ENCODE results near the gene ATP2B2. TPM values are rescaled to one million over a fixed set of nuclear protein-coding genes. Genes with fewer than 3 reads are reported as not detected.

ATP2B2 gene
- polyA plus RNA-seq, 3 donors: not detected

GRCh38 chr3:10331320-10331719 is 174.1 kb downstream of the ATP2B2 start:
- no peaks in the 10 kb centered on the region for H3K36me3 ChIP-seq (replicated peaks in 1 of 2; ENCODE audit: control insufficient read depth in 1 of 2, insufficient read depth in 2 of 2, low read length in 2 of 2)
- no peak for DNase-seq
- H3K27ac Mint-ChIP-seq: no peak overlapping the region
- H4K20me1 ChIP-seq (ENCODE audit: insufficient read depth, low read length): no peaks in the 10 kb centered on the region
- intact Hi-C loops (cut with micrococcal nuclease): no loop called here
- no peak overlapping the region for H3K4me3 Mint-ChIP-seq
- peaks cover 0 to 3% (median 0%) of the 10 kb centered on the region in 7 donors for H3K9me3 Mint-ChIP-seq
- no peaks in the 10 kb centered on the region for H3K36me3 Mint-ChIP-seq
- TF ChIP-seq, protein P1, sequence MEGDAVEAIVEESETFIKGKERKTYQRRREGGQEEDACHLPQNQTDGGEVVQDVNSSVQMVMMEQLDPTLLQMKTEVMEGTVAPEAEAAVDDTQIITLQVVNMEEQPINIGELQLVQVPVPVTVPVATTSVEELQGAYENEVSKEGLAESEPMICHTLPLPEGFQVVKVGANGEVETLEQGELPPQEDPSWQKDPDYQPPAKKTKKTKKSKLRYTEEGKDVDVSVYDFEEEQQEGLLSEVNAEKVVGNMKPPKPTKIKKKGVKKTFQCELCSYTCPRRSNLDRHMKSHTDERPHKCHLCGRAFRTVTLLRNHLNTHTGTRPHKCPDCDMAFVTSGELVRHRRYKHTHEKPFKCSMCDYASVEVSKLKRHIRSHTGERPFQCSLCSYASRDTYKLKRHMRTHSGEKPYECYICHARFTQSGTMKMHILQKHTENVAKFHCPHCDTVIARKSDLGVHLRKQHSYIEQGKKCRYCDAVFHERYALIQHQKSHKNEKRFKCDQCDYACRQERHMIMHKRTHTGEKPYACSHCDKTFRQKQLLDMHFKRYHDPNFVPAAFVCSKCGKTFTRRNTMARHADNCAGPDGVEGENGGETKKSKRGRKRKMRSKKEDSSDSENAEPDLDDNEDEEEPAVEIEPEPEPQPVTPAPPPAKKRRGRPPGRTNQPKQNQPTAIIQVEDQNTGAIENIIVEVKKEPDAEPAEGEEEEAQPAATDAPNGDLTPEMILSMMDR (IDR thresholded peaks at IDR 0.05): no peak
- H3K9me3 ChIP-seq (replicated peaks in 1 of 2; ENCODE audit: control insufficient read depth in 1 of 2, insufficient read depth in 1 of 2, low read length in 2 of 2): no peaks in the 10 kb centered on the region
- H3K9ac ChIP-seq (ENCODE audit: insufficient read depth, low read length, poor library complexity, severe bottlenecking): no peak overlapping the region
- H3K4me2 ChIP-seq (replicated peaks; ENCODE audit: extremely low read depth, low read length, poor library complexity, severe bottlenecking): no peak overlapping the region
- H3K27me3 Mint-ChIP-seq (ENCODE audit: low read depth in 3 of 3): peaks cover 25 to 32% (median 31%) of the 10 kb centered on the region in 3 donors
- no peaks in the 10 kb centered on the region for H3K79me2 ChIP-seq (ENCODE audit: insufficient read depth, low read length)
- H3K27ac ChIP-seq (ENCODE audit: low read depth in 1 of 2, low read length in 2 of 2): no peak overlapping the region
- H3K4me3 ChIP-seq (replicated peaks in 1 of 3; ENCODE audit: low read depth in 2 of 3, low read length in 3 of 3): no peak overlapping the region
- H2AFZ ChIP-seq (ENCODE audit: insufficient read depth, low read depth, low read length, poor library complexity, severe bottlenecking): no peak overlapping the region
- 80% methylated on average over 1 of the region's 8 CpGs for WGBS (ENCODE audit: insufficient coverage)
- H3K27me3 ChIP-seq (ENCODE audit: control insufficient read depth in 2 of 2, insufficient read depth in 2 of 2, low read length in 2 of 2): peaks cover 4 to 8% of the 10 kb centered on the region in 2 donors
- no peaks in the 10 kb centered on the region for H3K4me1 ChIP-seq (ENCODE audit: control insufficient read depth in 1 of 2, insufficient read depth in 2 of 2, low read length in 2 of 2)
- H3K4me1 Mint-ChIP-seq: peaks cover 2% of the 10 kb centered on the region

GRCh38 chr3:10330319-10330718 is 175.1 kb downstream of the ATP2B2 start:
- no peak for DNase-seq
- WGBS (ENCODE audit: insufficient coverage): 85% methylated on average over 12 of the region's 12 CpGs
- H3K36me3 ChIP-seq (replicated peaks in 1 of 2; ENCODE audit: control insufficient read depth in 1 of 2, insufficient read depth in 2 of 2, low read length in 2 of 2): no peaks in the 10 kb centered on the region
- H3K36me3 Mint-ChIP-seq: no peaks in the 10 kb centered on the region
- H3K27me3 ChIP-seq (ENCODE audit: control insufficient read depth in 2 of 2, insufficient read depth in 2 of 2, low read length in 2 of 2): peaks cover 4 to 8% of the 10 kb centered on the region in 2 donors
- peaks cover 27 to 32% (median 32%) of the 10 kb centered on the region in 3 donors for H3K27me3 Mint-ChIP-seq (ENCODE audit: low read depth in 3 of 3)
- no peak overlapping the region for H3K9ac ChIP-seq (ENCODE audit: insufficient read depth, low read length, poor library complexity, severe bottlenecking)
- H3K4me3 ChIP-seq (replicated peaks in 1 of 3; ENCODE audit: low read depth in 2 of 3, low read length in 3 of 3): no peak overlapping the region
- no peak overlapping the region for H3K4me2 ChIP-seq (replicated peaks; ENCODE audit: extremely low read depth, low read length, poor library complexity, severe bottlenecking)
- no peaks in the 10 kb centered on the region for H3K9me3 ChIP-seq (replicated peaks in 1 of 2; ENCODE audit: control insufficient read depth in 1 of 2, insufficient read depth in 1 of 2, low read length in 2 of 2)
- H3K4me1 Mint-ChIP-seq: peaks cover 2% of the 10 kb centered on the region
- no peaks in the 10 kb centered on the region for H4K20me1 ChIP-seq (ENCODE audit: insufficient read depth, low read length)
- H3K27ac Mint-ChIP-seq: no peak overlapping the region
- H3K9me3 Mint-ChIP-seq: peaks cover 0 to 3% (median 0%) of the 10 kb centered on the region in 7 donors
- no peak overlapping the region for H3K27ac ChIP-seq (ENCODE audit: low read depth in 1 of 2, low read length in 2 of 2)
- H3K4me3 Mint-ChIP-seq: no peak overlapping the region
- intact Hi-C loops (cut with micrococcal nuclease): no loop called here
- TF ChIP-seq, protein P1 (IDR thresholded peaks at IDR 0.05): no peak
- H3K79me2 ChIP-seq (ENCODE audit: insufficient read depth, low read length): no peaks in the 10 kb centered on the region
- H2AFZ ChIP-seq (ENCODE audit: insufficient read depth, low read depth, low read length, poor library complexity, severe bottlenecking): no peak overlapping the region
- no peaks in the 10 kb centered on the region for H3K4me1 ChIP-seq (ENCODE audit: control insufficient read depth in 1 of 2, insufficient read depth in 2 of 2, low read length in 2 of 2)
